GM18870 (cell line): ENCODE measurements around the gene DYRK1A.

Source experiments
- ATAC-seq: cut with Tn5 transposase; IDR thresholded peaks from one replicate; pipeline ENCODE4 v1.9.1; 2021; ENCODE audit warnings: moderate library complexity; ENCODE audit not compliant: unreplicated experiment

Gene DYRK1A

DNA sequence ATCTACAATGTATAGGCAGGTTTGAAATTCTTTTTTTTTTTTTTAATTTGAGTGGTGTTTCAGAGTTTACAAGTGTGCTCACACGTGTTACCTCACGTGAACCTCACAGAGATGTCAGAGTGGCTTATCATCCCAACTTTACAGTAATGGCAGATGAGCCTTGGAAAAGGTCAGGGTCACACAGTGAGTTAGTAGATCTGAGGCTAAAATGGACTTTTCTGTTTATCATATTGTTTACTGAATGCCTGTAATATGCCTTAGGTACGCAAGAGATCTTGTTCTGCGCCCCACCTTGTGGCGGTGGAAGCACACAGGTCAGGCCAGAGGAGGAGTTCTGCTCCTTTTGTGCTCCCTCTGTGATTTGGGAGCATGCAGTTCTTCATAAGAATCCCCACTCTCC lies 80.0 kb downstream of the DYRK1A start:
- no peak for ATAC-seq

DNA sequence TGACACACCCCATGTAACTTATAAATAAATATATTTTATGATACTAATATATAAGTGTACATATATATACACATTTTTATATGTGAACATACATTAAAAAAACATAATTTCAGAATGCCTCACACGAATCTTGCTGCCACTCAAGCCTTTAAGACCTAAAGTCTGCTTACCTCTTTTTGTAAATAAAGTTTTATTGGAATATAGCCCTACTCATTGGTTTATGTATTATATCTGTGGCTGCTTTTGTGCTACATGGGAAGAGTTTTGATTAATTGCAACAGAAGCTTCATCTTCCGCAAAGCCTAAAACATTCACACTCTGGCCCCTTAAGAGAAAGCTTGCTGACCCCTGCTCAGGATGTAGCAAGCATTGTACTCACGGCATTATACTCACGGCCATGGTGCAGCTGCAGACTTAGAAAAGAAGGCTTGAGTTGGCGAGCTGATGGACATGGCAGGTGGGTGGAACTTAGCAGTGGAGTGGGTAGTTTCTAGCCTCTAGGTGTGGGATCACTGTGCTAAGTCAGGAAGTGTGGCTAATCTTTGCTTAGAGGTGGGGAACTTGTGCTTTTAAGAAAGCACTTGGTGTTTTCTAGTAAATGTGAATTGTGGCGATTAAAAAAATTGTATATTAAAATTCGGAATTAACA lies 80.8 kb downstream of the DYRK1A start:
- no peak for ATAC-seq

DNA sequence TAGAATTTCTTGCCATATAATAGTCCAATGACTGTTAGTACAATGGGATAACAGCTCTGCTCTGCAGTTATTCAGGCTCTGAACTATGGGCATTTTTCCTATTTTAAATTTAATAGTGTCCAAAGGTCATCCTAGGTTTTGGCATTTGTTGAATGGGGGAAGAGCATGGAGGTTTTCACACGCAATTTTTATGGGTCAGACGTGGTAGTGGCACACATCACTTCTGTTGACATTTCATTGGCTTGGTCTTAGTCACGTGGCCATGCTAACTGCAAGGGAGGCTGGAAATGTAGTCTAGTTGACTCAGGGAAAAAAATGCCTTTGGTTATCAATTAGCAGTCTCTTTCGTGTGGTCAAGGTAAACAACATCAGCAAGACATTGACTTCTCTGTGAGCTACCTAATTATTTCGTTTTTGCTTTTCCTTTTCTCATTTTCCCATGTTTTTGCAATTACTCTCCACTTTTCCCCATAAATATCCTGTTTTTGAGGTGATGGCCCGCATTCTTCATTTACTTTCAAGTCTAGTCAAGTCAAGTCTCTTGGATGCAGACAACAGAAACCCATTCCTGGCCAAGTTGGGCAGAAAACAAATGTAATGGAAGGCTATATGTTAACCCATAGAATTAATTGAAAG lies 82.8 kb downstream of the DYRK1A start:
- ATAC-seq: no peak

DNA sequence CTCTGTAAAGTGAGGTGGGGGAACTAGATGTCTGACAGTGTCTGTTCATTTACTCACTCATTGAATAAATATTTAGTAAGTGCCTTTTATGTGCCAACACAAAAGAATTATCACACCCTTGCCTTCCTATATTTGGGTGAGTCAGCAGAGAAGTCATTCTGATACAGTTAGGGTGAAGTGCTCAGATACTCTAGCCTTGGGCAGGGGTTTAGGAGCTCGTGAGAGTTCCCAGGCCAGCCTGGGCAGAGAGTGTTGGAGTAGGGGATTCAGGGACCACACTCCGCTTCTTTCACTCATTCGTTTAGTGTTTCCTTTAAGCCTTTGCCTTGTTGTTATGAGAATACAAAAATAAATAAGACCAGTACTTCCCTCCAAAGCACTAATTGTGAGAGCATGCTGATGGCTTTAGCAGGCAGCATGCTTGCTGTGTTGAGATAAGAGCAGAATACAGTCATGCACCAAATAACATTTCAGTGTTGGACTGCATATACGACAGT lies 83.9 kb downstream of the DYRK1A start:
- no peak for ATAC-seq

DNA sequence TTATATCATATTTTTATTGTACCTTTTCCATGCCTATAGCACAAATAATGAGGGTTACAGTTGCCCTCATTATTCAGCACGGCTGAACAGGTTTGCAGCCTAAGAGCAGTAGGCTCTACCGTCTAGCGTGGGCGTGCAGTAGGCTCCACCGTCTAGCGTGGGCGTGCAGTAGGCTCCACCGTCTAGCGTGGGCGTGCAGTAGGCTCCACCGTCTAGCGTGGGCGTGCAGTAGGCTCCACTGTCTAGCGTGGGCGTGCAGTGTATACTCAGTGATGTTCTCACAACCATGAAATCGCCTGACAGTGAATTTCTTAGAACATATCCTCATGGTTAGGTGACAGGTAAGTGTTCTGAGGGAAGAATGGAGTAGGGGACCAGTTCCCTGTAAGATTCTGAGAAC lies 84.9 kb downstream of the DYRK1A start:
- no peak for ATAC-seq

DNA sequence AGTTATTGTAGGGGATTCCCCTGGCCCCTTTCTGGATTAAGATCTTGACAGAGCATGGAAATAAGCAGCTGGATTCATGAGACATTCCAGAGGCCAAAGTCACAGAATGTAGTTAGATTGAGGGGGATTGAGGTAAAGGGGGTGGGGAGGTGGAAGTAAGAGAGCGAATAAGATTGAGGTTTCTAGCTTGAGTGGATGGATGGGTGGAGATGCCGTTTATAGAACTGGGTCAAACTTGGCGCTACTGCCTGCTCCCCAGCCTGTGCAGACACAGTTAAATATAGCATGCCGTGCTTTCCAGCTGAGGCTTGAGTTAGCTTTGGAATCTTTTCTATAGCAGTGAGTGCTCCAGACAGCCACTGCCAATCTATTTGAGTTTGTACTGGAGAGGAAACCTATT lies 85.7 kb downstream of the DYRK1A start:
- ATAC-seq: no peak

DNA sequence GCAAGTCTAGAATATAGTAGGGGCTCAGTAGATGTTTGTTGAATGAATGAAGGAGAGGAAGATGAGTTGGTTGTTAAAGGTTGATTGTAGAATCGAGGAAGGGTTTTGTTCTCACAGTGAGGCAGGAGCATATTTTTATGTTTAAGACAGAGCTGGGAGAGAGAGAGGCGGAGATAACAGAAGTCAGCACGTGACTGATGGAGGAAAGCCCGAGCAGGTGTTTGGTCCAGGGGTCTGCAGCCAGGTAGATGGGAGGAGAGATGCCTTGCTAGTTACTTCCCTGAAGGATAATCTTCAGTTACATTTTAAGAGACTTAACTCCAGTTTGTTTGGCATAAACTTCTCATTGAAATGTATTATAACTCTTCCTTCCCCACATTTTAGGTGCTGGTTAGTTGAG lies 86.8 kb downstream of the DYRK1A start:
- ATAC-seq: no peak

DNA sequence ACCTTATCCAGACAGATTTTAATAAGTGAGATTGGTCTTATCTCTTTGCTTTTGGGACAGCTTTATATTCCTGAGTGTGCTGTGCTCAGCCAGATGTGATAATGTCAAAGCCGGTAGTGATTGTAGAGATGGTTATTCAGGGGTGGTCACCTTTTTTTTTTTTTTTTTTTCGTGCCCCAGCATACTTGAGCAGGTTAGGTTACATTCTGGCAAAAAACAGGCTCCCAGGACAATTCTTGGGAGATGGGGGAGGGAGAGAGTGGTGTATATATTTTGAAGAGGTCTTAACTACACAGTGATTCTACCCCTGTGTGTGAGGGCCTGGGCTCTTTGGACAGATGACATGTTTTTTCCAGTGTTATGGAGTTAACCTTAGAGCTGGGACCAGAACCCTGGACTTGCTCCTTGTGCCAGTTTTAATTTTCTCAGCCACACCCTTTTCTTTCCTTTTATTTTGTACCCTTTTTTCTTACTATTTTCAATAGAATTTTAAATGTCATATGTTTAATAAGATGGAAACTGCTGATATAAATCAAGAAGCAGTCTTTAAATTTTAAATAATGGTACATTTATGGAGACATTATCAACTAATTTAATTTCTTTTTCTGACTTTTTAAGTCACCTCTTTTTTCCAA lies 88.4 kb downstream of the DYRK1A start:
- ATAC-seq: no peak

DNA sequence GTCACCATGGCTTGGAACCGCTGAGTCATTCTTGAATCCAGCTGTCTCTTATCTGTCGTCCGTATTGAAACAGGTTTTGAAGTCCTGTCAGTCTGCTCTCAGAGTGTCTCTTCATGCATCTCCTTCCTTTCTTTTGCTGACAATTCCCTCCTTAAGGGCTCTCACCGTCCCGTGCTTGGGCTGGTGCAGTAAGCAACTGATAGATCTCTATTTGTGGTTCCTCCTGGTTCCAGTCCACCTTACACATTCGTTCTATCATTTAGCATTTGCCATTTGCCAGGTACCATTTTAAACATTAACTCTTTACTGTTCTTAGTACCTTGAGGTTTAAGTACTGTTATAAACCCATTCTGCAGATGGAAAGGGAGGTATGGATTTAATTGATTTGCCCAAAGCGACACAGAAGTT lies 88.9 kb downstream of the DYRK1A start:
- ATAC-seq: no peak

DNA sequence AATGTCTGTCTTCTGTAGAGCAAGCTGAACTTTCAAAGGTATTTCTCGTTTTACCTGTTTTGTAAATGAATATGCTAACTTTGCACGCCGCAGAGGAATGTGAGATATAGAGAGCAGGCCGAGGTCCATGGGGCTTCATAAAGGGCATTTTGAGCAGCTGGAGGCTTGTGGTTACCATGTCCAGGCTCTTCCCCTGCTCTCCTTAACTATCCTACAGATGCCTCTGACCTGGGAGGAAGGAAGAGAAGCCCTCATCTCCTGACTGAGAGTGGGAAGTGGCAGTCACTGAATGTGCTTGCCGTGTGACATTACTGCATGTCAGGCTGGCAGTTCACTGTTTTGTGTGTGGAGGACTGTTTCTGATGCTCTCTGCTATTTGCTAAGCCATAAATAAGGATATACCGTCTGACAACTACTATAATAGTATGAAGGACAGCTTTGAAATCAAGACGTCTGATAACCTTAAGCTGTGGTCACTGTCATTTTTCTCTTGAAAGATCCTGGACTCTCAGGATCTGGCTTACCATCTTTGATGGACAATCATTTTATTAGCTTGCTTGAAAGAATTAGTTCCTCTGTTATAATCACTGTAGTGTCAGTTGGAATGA lies 92.2 kb downstream of the DYRK1A start:
- no peak for ATAC-seq

DNA sequence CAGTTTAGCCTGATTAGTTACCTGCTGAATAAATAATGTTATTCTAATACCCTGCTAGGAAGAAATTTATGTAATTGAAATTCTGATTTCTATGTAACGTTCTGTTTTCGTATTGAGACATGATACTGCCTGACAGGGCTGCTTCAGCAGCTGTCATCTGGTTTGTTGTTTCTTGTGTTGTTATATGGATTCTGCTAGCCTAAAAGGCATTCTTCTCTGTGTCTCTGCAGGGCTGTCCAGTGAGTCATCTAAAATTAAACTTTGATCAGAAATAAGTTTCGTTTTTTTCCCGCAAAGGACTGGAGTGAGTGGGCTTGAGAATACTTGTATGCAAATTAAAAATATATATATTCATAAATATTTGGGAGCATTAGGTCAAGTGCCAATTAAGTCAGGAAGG lies 93.0 kb downstream of the DYRK1A start:
- no peak for ATAC-seq

DNA sequence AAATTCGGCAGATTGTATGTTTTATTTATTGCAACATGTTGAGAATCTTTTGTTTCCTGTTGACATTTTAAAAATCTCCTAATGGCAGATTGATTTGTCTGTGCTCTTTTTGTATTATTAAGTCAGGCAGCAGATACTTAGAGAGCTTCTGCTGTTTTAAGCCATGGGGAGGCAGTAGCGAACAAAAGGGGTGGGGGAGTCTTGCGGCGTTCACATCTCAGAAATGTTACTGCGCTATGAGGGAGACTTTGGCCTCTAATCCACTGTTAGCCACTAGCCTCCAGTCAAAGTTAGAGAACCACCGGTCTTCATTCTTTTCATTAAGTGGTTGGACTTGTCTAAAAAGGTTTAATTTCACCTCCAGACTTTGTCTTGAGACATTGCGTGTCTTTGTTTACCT lies 93.6 kb downstream of the DYRK1A start:
- no peak for ATAC-seq

DNA sequence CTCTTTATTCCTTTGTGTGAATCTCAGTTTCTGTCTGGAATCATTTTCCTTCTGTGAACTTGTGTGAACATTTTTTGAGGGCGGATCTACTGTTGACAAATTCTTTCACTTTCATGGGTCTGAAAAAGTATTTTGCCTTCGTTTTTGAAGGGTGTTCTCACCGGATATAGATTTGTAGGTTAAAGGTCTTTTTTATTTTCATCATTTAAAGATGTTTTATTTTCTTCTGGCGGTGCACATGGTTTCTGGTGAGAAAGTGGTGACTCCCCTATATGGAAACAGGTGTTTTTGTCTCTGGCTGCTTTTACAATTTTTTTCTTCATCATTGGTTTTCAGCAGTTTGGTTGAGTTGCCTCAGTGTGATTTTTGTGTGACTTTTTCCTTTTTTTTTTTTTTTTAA lies 94.9 kb downstream of the DYRK1A start:
- ATAC-seq: no peak

DNA sequence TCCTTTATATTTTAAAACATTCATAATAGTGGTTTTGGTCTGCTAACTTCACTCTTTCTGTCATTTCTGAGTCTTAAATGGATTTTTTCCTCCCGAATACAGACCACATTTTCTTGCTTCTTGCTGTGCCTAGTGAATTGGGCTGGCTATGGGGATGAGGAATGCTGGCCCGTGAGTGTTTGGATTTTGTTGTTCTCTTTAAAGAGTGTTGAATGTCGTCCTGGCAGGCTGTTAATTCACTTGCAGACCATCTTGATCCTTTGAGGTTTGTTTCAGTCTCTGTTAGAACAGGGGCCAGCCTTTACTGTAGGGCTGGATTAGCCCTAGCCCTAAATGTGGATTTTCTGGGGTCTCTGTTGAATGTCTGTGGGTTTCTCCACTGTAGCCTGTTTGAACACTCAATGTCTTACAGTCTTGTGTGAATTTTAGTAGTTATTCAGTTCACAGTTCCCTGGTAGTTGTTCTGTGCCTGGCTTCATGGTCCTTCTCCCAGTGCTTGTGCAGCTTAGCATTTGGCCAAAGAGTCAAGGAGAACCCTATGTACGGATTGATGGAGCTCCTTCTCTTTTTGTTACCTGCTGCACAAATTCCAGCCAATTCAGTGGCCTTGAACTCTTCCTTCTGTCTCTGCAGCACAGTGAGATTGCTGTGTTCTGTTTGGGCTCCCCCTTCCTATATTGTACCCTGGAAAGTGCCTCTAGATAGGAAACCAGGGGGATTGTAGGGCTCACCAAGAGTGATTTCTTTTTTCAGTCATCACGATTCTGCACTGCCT lies 95.7 kb downstream of the DYRK1A start:
- no peak for ATAC-seq

DNA sequence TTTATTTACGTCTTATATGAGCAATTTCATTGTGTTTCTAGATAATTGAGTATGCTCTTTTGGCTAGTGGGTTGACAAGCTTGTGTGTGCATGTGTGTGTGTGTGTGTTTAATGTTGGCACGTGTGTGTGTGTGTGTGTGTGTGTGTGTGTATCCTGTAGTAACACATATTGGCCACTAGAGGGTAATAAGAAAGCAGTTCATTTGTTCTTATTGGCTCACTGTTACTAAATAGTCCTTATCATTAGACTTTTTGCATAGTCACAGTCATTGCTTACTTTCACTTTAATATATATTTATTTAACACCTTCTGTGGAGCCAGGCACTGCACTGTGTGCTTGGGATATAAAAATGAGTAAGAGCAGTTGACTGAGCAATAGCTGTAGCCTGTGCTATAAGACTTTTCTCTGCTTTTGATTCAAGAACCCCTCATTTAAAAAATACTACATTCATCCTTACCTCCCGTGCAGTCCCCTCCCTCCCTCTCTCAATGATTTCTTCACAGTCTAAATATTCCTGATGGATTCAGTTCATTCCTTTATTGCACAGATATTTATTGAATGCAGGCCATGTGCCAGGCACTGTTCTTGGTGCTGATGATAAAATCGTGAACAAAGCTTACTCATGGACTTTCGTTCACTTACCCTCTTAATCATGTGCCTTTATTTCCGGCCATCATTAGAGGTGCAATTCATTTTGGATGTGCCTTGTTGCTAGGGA lies 96.7 kb downstream of the DYRK1A start:
- ATAC-seq: peak; percentile 35

DNA sequence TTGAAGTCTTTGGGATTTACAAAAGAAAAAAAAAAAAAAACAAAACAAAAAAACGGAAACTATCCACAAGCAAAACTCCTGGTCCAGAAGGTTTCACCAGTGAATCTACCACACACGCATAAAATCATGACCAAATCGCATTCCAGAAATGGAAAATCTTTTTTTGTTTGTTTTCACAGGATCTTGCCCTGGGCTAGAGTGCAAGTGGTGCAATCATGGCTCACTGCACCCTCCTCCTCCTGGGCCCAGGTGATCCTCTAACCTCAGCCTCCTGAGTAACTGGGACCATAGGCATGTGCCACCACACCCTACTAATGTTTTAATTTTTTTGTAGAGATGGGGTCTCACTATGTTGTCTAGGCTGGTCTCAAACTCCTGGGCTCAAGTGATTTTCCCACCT lies 100.5 kb downstream of the DYRK1A start:
- ATAC-seq: no peak

DNA sequence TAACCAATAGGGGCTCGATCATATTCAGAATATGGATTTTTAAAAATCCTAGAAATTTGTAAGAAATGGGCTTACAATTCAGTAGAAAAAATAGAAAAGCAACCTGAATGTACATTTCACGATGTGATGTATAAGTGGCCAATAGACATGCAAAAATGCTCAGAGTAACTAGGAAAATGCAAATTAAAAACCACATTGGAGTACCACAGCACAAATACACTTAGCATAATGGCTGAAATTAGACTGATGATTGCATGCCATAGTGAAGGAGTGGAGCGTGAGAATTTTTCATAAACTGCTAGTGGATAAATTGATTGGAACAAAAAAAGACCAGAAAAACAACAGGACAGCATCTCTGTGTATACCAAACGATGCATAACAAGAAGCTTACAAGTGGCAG lies 102.3 kb downstream of the DYRK1A start:
- no peak for ATAC-seq

DNA sequence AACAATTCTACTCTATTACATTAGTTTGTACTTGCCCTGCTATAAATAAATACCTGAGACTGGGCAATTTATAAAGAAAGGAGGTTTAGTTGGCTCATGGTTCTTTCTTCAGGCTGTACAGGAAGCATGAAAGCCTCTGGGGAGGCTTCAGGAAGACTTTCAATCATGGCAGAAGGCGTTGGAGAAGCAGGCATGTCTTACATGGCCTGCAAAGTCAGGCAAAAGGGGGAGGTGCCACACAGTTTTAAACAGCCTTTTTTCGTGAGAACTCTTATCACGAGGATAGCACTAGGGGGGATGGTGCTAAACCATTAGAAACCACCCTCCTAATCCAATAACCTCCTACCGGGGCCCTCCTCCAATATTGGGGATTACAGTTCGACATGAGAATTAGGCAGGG lies 102.9 kb downstream of the DYRK1A start:
- ATAC-seq: no peak

DNA sequence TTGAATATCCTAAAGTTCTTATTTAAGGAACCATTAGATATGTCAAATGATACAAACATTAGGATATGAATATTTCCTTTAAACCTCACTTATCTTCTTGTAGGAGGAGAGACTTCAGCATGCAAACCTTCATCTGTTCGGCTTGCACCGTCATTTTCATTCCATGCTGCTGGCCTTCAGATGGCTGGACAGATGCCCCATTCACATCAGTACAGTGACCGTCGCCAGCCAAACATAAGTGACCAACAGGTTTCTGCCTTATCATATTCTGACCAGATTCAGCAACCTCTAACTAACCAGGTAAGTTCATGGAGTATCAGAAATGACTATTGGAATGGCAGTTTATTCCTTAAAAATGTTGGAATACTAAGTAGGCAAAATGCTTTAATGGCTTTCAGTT lies 106.0 kb downstream of the DYRK1A start:
- ATAC-seq: no peak

DNA sequence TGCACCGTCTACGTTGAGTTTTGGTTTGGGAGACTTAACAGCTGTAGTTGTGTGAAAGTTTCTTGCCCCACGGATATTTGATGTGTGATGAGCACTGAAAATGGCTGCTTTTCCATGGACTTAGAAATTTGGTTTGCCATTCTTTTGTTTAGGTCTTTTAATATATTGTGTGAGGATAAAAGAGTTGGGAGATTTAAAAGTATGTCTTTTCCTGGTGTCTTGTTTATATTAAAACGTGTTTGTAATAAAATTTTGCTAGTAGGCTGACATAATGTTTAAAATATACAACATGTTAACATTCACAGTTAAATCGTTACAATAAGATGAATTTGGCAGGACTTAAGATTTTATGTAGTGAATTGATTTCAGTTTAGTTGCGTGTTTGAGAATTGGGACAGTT lies 106.9 kb downstream of the DYRK1A start:
- no peak for ATAC-seq

DNA sequence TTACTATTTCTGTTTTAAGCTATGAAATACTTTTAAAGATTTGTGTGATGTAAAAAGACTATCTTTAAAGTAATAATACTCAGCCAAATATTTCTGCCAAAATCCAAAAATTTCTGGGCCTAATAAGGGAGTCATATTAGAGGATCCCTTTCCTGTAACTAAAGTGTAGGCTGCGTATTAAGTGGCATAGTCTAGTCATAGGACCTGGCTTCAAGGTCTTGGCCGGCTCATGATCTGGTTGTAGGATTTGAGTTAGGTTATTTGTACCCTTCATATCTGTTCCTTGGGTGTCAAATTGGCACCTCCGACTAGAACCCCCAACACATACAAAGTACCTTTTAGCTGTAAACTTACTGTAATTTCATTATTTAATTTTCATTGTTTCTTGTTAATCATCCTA lies 107.8 kb downstream of the DYRK1A start:
- no peak for ATAC-seq
